Non-pigmented ciliary epithelial cell (primary cell): ENCODE measurements around the gene MVB12B.
"Not testable (repeated sequence)": the region's sequence is repeated elsewhere in the genome, so short reads cannot be mapped to it uniquely, and the experiment has no call there.

Source experiments
- DNase-seq: peaks from one replicate; pipeline ENCODE4 v3.0.0-alpha.2; 2010; ENCODE audit warnings: low read depth

The MVB12B gene

DNA sequence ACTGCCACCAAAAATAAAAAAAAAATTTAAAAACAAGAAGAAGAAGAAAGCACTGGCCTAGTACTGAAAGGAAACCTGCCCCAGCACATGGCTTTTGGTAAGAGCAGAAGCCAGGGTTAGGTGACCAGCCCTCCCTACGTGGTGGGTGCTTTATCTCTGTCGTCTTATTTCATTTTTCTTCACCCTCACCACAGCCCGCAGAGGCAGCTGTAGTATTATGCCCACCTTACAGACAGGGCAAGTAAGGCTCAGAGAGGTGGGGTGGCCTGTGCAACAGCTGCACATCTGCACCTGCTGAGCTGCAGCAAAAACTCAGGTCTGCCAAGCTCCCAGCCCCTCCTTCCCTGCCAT, 146.3 kb downstream of the MVB12B start:
- no peak for DNase-seq

GRCh38 chr9:126474206-126474765, 147.7 kb downstream of the MVB12B start:
- peak; percentile 51 for DNase-seq

DNA sequence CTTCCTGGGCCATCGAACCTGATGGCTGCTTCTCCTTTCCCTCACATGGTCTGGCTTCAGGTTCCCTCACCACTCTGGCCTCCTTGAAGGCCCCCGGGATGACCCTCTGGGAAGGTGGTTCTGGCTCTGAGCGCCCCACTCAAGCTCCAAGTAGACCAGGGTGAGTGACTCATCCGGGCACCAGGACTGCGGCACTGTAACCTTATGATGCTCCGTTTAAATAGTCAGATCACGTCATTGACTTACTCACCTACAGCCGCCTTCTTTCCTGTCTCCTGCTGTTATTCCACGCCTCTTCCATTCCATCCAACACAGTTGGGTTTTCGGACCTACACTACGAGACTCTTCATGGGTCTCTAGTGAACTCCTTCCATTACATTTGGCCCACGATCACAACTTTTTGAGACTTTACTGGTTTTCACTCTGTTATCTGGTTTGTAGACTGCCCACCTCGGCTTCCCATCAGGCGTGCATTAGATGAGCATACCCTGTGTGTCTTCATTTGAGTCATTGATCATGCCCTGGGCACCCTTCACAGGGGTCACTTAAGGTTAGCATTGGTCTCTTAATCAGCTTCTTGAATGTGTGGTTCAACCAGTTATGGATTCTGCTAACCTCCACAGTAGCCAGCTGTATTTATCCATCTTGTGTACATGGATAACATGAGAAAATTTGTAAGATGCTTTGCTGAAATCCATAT, 148.3 kb downstream of the MVB12B start:
- peak; percentile 87 for DNase-seq

- no peak for DNase-seq
Observed at GRCh38 chr9:126475933-126476555, 149.4 kb downstream of the MVB12B start.

DNA sequence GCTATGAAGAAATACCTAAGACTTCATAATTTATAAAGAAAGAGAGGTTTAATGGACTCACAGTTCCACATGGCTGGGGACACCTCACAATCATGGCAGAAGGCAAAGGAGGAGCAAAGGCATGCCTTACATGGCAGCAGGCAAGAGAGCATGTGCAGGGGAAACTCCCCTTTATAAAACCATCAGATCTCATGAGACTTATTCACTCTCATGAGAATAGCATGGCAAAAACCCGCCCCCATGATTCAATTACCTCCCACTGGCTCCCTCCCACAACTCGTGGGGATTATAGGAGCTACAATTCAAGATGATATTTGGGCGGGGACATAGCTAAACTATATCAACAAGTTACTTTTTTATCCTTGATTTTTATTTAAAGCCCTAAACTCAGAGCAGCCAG, 150.8 kb downstream of the MVB12B start:
- not testable (repeated sequence) for DNase-seq

- DNase-seq = no peak
Observed at GRCh38 chr9:126478216-126478981, 151.8 kb downstream of the MVB12B start.

DNA sequence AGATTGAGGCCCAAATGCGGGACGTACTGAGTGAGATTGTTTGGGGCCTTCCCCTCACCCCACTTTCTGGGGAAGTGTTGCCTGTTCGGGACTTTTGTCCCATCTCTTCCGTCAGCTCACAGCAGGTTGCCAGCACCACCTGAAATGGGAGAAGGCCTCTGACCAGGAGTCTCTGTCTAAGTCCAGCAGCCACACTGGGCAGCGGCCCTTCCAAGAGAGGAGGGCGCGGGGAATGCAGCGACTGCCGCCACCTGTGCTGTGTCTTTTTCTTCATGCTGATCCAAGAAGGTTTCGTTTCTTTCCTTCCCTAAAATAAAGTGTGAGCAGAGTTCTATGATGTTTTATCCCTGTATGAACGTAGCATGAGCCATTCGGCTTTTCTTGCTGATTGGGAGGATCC, 152.9 kb downstream of the MVB12B start:
- DNase-seq = no peak

DNA sequence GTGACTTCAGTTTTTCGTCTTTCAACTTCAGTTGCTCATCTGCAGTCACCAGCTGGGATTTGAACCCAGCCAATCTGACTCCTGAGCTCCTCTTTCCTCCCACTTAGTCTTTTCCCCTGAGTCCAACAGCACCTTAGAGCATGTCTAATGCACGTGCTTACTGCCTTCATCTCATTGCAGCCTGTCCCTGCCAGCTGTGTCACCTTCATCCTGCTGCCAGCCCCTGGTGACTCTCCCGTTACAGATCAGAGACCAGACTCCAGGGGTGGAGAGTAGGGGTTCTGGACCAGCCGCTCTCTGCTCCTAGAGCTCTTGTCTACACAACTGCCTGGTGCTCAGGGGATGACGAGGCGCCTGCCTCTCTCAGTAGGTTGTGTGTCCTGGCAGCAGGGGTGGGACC, 154.2 kb downstream of the MVB12B start:
- no peak for DNase-seq

- DNase-seq = no peak
Observed at GRCh38 chr9:126481862-126482261, 155.2 kb downstream of the MVB12B start.

GRCh38 chr9:126482361-126483044, 155.9 kb downstream of the MVB12B start:
- no peak for DNase-seq

- no peak for DNase-seq
Observed at GRCh38 chr9:126483468-126484073, 156.9 kb downstream of the MVB12B start.

DNA sequence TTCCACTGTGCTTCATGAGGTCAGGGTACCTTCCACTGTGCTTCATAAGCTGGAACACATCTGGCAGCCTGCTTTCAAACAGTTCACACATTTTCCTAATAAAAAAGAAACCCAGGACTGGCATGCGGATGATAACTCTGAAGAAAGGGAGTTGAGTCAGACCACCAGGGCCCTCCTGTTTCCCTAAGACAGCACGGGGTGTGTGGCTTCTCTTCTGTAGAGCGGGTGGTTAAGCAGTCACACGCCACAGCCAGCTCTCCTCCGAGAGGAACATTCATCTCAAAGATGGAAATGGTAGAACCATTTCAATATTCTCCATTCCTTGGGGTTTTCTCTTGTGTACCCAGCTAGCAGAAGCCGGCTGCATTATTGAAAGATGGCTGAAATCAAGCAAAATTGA, 159.0 kb downstream of the MVB12B start:
- no peak for DNase-seq

DNA sequence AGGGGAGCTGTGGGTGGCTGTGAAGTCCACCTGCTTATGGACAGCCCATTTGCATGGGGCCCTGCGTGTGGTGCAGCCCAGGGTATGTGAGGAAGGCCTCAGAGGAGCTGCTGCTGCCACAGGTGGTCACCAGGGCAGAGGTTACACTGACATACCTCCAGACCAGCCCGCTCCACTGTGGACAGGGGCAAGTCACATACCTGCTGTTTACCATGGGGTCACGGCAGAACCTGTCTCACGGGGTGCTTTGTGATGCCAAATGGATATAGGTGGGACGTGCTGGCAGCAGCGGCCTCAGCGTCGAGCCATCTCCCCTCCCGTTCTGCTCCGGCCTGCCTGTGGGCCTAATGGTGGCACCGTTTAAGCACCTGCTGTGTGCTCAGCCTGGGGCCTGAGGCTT, 159.6 kb downstream of the MVB12B start:
- DNase-seq = no peak

DNA sequence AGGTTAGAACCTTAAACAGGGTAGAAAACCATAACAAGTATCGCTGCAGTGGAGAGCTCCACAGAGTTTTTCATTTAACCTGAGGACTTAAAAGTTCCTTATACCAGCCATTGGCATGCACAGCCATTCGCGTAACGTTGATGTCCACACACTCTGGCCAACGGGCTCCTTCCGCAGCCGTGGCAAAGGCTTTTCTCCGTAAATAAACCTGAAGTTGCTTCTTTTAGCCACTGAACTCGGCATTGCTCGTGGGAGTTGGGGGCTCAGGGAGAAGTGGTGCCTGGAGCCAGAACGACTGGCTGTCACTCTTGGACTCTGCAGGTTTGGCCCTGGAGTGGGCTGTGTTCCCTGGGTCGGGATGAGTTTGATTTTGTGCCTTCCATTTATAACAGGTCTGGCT, 161.2 kb downstream of the MVB12B start:
- DNase-seq = no peak

- DNase-seq = no peak
Observed at GRCh38 chr9:126488310-126488709, 161.7 kb downstream of the MVB12B start.

DNA sequence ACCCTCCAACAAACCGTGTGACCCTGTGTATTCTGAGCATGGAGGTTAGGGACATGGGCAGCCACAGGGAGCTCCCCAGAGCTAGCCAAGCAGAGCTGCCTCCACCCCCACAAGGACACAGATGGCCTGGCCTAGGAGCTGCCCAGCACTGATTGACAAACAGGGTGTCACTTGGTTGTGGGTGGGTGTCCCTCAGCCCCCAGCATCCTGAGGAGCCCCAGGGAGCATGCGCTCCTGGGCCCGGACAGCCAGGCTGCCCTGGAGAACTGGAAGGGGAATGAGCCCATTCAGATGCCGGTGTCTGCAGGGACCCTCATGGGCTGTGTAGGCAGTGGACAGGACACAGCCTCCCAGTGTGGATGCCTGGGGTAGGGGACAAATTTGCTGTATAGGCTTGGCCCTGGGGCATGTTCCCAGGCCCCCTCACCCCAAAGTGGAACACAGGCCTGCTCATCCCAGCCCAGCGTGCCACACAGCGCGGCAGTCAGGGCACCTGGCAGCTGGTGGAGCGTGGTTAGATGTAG, 162.3 kb downstream of the MVB12B start:
- DNase-seq = no peak

GRCh38 chr9:126489581-126490213, 163.1 kb downstream of the MVB12B start:
- DNase-seq = no peak

- no peak for DNase-seq
Observed at GRCh38 chr9:126490214-126490631, 163.6 kb downstream of the MVB12B start.

DNA sequence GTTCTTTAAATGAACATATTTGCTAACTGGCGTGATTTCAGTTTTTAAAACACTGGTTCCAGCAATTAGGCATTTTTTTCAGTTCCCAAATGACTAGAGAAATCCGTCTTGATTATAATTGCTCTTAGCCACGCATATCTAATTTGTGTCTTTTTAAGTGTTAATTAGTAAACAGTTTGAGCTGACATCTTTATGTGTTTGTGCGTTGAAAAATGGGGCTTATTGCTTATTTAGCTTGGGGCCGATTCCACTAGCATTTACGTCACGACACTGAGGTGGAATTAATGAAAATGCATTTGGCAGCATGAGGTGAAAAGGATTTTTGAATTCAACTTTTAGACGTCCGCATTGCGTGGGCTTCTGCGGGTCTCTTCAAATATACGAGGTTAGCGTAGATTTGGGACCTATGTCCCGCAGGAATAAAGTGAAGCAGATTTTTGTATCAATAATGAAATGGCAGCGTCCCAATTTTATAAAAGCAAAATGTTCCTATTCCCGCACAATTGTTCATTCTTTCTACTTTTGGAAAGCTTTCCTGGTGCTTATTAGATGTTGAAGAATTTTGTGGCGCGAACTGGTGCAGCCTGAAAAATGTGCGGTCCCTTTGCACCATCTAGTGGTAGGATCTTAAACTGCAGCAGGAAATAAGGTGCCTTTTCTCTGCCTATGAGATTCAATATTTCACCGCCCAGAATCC, 164.4 kb downstream of the MVB12B start:
- no peak for DNase-seq

DNA sequence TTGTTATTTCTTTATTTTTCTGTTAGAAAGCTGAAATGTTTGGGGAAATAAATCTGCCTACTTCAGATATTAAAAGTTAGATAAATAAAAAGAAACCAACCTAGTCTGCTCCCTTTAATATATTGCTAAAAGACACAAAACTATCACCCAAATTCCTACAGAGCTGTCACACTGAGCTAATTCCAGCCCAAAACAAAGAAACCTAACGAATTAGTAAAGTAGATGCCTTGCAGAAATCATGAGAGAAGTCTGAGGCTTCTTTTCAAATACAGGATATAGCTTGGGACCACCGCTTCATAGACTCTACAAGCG, 164.9 kb downstream of the MVB12B start:
- DNase-seq = no peak

GRCh38 chr9:126491949-126492348, 165.3 kb downstream of the MVB12B start:
- no peak for DNase-seq
